Cardiac muscle cell (in vitro differentiated cells and primary cell): ENCODE data around the gene GCK. TPM values are rescaled to one million over a fixed set of nuclear protein-coding genes. Genes with fewer than 3 reads are reported as not detected.

Experiments
- DNase-seq, 2 donors: peaks; one replicate each; pipeline versions ENCODE4 v3.0.0 to v3.0.0-alpha.2; 2010 to 2017; ENCODE audit warnings: low read depth in 1 of 2, low spot score in 1 of 2
- H3K27ac ChIP-seq: fragments of 200-600 bp; sonication (generic); 2 replicates; pipeline ENCODE4 v1.5.1; 2016
- H3K27me3 ChIP-seq: fragments of 200-600 bp; sonication (generic); 2 replicates; pipeline ENCODE4 v1.6.0; 2016; ENCODE audit warnings: control low read depth
- H3K36me3 ChIP-seq: fragments of 200-600 bp; sonication (generic); 2 replicates; pipeline ENCODE4 v1.5.1; 2016; ENCODE audit warnings: control low read depth
- H3K4me1 ChIP-seq: fragments of 200-600 bp; sonication (generic); 2 replicates; pipeline ENCODE4 v1.8.1; 2017; ENCODE audit warnings: low read depth, mild to moderate bottlenecking, mixed run types
- H3K4me3 ChIP-seq: fragments of 200-600 bp; sonication (generic); 2 replicates; pipeline ENCODE4 v1.5.1; 2016; ENCODE audit warnings: mild to moderate bottlenecking
- H3K9me3 ChIP-seq: fragments of 200-600 bp; sonication (generic); 2 replicates; pipeline ENCODE4 v1.5.1; 2017; ENCODE audit warnings: low read depth, mild to moderate bottlenecking, control low read depth
- polyA plus RNA-seq: library from polyadenylated mRNA; unstranded; fragments of >200 nt; fragmentation: Nextera tagmentation; extraction: Ambion mirVana; gene quantifications from 2 replicates; pipeline ENCODE4 v1.2.1, GENCODE V29; 2016
- total RNA-seq: library from RNA; depleted of rRNA; stranded (reverse); fragments of >200 nt; gene quantifications from 2 replicates; pipeline ENCODE4 v1.2.3, GENCODE V29; 2016
- TF ChIP-seq, protein P1 (sequence below): IDR thresholded peaks from 2 replicates; pipeline ENCODE4 v1.5.1; 2012; ENCODE audit warnings: low read depth, mild to moderate bottlenecking, low read length

Gene GCK
- 19.1 and 46.4 TPM in 2 replicates for total RNA-seq
- 26.7 and 62.9 TPM in 2 replicates for polyA plus RNA-seq

DNA sequence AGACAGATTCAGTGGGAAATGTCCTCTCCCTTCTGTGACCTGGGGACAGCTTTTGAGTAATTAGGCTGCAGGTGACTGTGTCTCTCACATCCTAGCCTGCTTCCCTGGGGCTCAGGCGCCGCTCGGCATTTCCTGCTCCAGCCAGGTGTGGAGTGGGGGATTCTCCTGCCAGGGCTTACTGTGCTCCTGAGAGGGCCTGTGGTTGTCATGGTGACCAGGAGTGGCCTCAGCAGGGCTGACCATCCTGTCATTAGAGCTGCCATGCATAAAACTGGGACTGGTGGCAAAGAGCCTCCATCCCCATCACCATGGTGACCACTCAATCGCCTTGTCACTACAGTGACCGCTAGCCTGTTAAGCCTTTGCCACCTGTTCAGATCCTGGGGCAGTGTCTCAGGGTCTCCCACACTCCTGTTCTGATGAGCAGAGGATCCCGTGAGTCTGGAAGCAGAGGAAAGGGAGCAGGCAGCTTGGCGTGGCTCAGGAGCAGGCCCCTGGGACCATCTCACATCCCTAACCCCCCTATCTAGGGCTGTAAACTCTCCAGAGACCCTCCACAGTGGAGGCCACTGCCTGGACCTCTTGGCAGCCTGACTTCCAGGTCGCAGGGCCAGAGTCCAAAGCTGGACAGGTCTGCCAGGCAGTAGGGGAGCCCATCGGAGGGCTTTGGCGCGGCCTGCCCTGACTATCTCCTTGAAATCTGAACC lies at the start of gene GCK:
GCK (minus strand) TSS at position 154 of the 707 bp plus-strand sequence. CDS start 486 bp downstream, outside the sequence.
- Histone ChIP-seq H3K36me3 (no peaks in the 10 kb centered on the region), H3K27me3 (no peaks in the 10 kb centered on the region), H3K27ac (peak within 1 kb of the TSS; percentile 19), H3K4me3 (no peak within 1 kb of the TSS), H3K4me1 (peaks cover under 1% of the 10 kb centered on the region), H3K9me3 (no peaks in the 10 kb centered on the region)
- TF ChIP-seq, protein P1, sequence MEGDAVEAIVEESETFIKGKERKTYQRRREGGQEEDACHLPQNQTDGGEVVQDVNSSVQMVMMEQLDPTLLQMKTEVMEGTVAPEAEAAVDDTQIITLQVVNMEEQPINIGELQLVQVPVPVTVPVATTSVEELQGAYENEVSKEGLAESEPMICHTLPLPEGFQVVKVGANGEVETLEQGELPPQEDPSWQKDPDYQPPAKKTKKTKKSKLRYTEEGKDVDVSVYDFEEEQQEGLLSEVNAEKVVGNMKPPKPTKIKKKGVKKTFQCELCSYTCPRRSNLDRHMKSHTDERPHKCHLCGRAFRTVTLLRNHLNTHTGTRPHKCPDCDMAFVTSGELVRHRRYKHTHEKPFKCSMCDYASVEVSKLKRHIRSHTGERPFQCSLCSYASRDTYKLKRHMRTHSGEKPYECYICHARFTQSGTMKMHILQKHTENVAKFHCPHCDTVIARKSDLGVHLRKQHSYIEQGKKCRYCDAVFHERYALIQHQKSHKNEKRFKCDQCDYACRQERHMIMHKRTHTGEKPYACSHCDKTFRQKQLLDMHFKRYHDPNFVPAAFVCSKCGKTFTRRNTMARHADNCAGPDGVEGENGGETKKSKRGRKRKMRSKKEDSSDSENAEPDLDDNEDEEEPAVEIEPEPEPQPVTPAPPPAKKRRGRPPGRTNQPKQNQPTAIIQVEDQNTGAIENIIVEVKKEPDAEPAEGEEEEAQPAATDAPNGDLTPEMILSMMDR: no peak
- peak in 1 of 2 donors; percentile 13 for DNase-seq

DNA sequence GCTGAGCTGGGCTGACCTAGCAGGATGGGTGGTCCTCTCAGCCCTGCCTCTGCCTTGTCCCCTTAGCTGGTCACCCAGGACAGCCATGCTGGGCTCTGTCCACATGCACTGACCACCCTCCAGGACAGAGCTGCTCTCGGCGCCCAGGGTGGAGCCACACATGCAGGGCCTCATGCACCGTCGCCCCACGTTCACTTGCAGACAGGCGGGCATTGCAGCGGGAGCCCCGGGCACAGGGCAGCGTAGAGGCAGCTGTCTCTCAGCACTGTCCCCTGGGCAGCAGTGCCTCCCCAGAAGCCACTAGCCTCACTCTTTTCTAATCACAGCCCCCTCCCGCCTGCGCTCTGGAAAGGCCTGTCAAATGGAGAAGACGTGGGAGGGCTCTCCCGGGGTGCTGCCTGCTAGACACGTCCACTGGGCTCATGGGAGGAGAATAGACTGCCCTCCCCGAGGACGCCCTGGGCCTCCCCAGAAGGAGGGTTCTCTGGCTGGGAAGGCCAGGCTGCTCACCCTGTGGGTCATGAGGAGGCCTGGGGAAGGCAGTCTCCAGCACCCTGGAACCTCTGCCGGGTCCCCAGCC lies 49.0 kb upstream of the GCK start:
- no peaks in the 10 kb centered on the region for H3K36me3 ChIP-seq
- H3K9me3 ChIP-seq: no peaks in the 10 kb centered on the region
- H3K4me3 ChIP-seq: no peak overlapping the region
- TF ChIP-seq, protein P1: no peak
- no peaks in the 10 kb centered on the region for H3K27me3 ChIP-seq
- no peak for DNase-seq
- H3K27ac ChIP-seq: no peak overlapping the region
- H3K4me1 ChIP-seq: no peaks in the 10 kb centered on the region

DNA sequence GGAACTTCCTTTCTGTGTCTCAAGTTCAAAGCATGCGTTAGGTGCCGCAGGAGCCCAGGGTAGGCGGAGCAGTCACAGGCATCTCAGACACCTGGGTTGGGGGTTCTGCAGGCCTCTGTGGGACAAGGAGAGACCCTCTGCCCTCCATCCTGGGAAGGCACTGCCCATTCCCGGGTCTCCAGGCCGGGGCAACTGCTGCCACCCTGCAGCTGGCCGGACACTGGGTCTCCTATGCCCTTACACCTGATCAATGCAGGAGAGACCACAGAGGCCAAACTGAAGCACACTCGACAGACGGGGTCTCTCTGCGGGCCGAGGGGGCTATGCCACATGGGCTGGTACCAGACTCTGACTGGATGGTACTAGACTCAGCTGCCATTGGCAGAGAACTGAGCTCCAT lies 48.5 kb upstream of the GCK start:
- DNase-seq: no peak
- Histone ChIP-seq H3K36me3 (no peaks in the 10 kb centered on the region), H3K4me1 (no peaks in the 10 kb centered on the region), H3K9me3 (no peaks in the 10 kb centered on the region), H3K4me3 (no peak overlapping the region), H3K27ac (no peak overlapping the region), H3K27me3 (no peaks in the 10 kb centered on the region)
- TF ChIP-seq, protein P1: no peak

DNA sequence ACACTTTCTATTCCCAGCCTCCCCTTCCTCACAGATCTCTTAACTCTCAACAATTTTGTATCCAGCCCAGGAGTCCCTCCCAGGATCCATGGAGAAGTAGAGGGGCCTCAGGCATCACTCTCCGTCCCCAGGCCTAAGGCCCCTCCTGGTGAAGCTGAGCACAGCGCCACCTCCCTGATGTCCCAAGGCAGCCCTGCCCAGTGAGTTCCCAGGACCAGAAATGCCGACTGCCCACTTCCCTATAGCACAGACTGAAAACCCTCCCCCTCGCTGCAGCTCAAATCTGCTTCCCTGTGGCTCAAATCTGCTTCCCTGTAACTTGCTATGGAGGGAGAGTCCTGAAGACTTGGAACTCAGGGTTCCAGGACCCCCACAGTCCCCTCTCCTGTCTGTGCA lies 47.1 kb upstream of the GCK start:
- no peak overlapping the region for H3K27ac ChIP-seq
- DNase-seq: peak in 1 of 2 donors; percentile 27

DNA sequence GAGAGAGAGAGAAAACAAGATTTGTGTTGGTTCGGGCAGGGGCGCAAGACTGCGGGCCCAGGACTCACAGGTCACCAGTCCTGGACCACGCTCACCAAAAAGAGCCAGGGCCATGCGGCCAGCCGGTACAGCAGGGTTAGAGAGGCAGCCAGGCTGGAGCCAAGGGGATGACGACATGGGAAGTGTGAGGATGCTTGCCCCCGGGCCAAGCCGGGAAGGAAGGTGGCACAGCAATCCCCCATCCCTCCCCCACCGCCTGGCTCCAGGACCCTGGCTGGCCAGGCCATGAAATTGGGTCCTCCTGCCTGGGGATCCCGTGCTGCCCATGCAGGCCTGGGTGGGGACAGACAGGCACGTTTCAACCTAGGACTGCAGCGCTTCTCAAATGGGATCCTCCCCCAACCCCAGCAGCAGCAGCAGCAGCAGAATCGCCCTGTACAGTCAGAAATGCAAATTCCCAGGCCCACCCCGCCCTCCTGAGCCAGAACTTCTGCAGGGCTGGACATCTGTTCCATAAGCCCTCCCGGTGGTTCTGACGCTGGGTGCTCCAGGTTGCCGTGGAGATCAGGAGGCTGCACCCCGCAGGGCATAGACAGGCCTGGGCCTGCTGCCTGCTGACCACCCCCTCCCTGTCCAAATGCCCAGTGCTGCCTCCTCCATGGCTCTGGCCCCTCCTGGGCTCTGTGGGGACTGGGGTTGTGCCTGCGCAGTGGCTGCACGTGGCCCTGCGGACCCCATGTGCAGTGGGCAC lies 46.5 kb upstream of the GCK start:
- TF ChIP-seq, protein P1: no peak
- H3K36me3 ChIP-seq: no peaks in the 10 kb centered on the region
- no peaks in the 10 kb centered on the region for H3K4me1 ChIP-seq
- H3K27me3 ChIP-seq: no peaks in the 10 kb centered on the region
- H3K4me3 ChIP-seq: no peak overlapping the region
- H3K27ac ChIP-seq: no peak overlapping the region
- no peaks in the 10 kb centered on the region for H3K9me3 ChIP-seq
- no peak for DNase-seq

More for the DNA sequence above, 47.1 kb upstream of the GCK start:
- TF ChIP-seq, protein P1: no peak
- no peaks in the 10 kb centered on the region for H3K36me3 ChIP-seq
- no peak overlapping the region for H3K4me3 ChIP-seq
- H3K27me3 ChIP-seq: no peaks in the 10 kb centered on the region
- H3K9me3 ChIP-seq: no peaks in the 10 kb centered on the region
- H3K4me1 ChIP-seq: no peaks in the 10 kb centered on the region
